ENCODE measurements around the gene TTC23. TPM values are rescaled to one million over a fixed set of nuclear protein-coding genes. Genes with fewer than 3 reads are reported as not detected.

Gene TTC23
- total and polyA plus RNA-seq, 7 experiments from 2014 or later: 0.34 to 4.0 (median 0.92) TPM

- Mint-ChIP-seq H3K9me3 (peaks cover 0 to 5% (median 0%) of the 10 kb centered on the region in 11 donors), H3K27me3 (no peaks in the 10 kb centered on the region), H3K4me1 (peaks cover 9 to 47% (median 19%) of the 10 kb centered on the region in 7 donors), H3K27ac (no peak overlapping the region), H3K36me3 (peaks cover 7 to 29% (median 20%) of the 10 kb centered on the region in 5 donors), H3K4me3 (no peak overlapping the region)
- Histone ChIP-seq H3K27me3 (ENCODE audit: control insufficient read depth in 2 of 2, insufficient read depth in 2 of 2, low read length in 2 of 2) (no peaks in the 10 kb centered on the region), H3K4me1 (ENCODE audit: control insufficient read depth in 2 of 2, insufficient read depth in 2 of 2, low read length in 2 of 2) (no peaks in the 10 kb centered on the region), H3K27ac (ENCODE audit: low read depth, low read length) (no peak overlapping the region), H3K36me3 (ENCODE audit: control insufficient read depth in 2 of 3, insufficient read depth in 3 of 3, low read length in 3 of 3) (no peaks in the 10 kb centered on the region), H3K9me3 (ENCODE audit: control insufficient read depth in 2 of 3, low read length in 3 of 3) (no peaks in the 10 kb centered on the region), H3K4me3 (ENCODE audit: low read length) (no peak overlapping the region)
- ChIA-PET POLR2A (interaction anchor here (0.6 to 1.2 kb wide), 3 partner anchors 30 to 452 kb away, joined by 3 to 5 read pairs (median 3); partner anchors contain the start of gene LRRC28), CTCF (interaction anchor here (0.6 to 2.4 kb wide), 7 partner anchors 10 to 1298 kb away, joined by 3 to 9 read pairs (median 4); no protein-coding TSS in a partner anchor)
- DNase-seq: no peak
- intact Hi-C loops (cut with micrococcal nuclease): loop anchor here in 1 of 2 donors (10.0 kb wide), 1 partner anchor 223 kb away; no protein-coding TSS in a partner anchor
- no peak for ATAC-seq
Measured at GRCh38 chr15:99282121-99282520, 32.7 kb upstream of the TTC23 start.

- H3K27me3 ChIP-seq (ENCODE audit: control insufficient read depth in 2 of 2, insufficient read depth in 2 of 2, low read length in 2 of 2): no peaks in the 10 kb centered on the region
- no peak overlapping the region for H3K27ac ChIP-seq (ENCODE audit: low read depth, low read length)
- ATAC-seq (no peak), DNase-seq (no peak)
- intact Hi-C loops (cut with micrococcal nuclease): loop anchor here in 1 of 2 donors (10.0 kb wide), 1 partner anchor 225 kb away; no protein-coding TSS in a partner anchor
- no peak overlapping the region for H3K4me3 ChIP-seq (ENCODE audit: low read length)
- Mint-ChIP-seq H3K36me3 (peaks cover 7 to 29% (median 16%) of the 10 kb centered on the region in 5 donors), H3K4me3 (peak overlapping the region in 1 of 10 donors; percentile 61), H3K27ac (peak overlapping the region in 2 of 9 donors; percentile 32 to 85), H3K27me3 (no peaks in the 10 kb centered on the region), H3K9me3 (peaks cover 0 to 5% (median 0%) of the 10 kb centered on the region in 11 donors), H3K4me1 (peaks cover 9 to 51% (median 20%) of the 10 kb centered on the region in 7 donors)
- CTCF ChIA-PET: interaction anchor here (1.0 kb wide), 1 partner anchor 424 kb away, joined by 3 read pairs; no protein-coding TSS in a partner anchor
- no peaks in the 10 kb centered on the region for H3K9me3 ChIP-seq (ENCODE audit: control insufficient read depth in 2 of 3, low read length in 3 of 3)
- no peaks in the 10 kb centered on the region for H3K4me1 ChIP-seq (ENCODE audit: control insufficient read depth in 2 of 2, insufficient read depth in 2 of 2, low read length in 2 of 2)
- H3K36me3 ChIP-seq (ENCODE audit: control insufficient read depth in 2 of 3, insufficient read depth in 3 of 3, low read length in 3 of 3): no peaks in the 10 kb centered on the region
- POLR2A ChIA-PET: no interaction called here
Measured at GRCh38 chr15:99279827-99280226, 30.4 kb upstream of the TTC23 start.

- Histone ChIP-seq H3K27ac (ENCODE audit: low read depth, low read length) (no peak overlapping the region), H3K4me1 (ENCODE audit: control insufficient read depth in 2 of 2, insufficient read depth in 2 of 2, low read length in 2 of 2) (no peaks in the 10 kb centered on the region), H3K9me3 (ENCODE audit: control insufficient read depth in 2 of 3, low read length in 3 of 3) (no peaks in the 10 kb centered on the region), H3K36me3 (ENCODE audit: control insufficient read depth in 2 of 3, insufficient read depth in 3 of 3, low read length in 3 of 3) (no peaks in the 10 kb centered on the region), H3K4me3 (ENCODE audit: low read length) (no peak overlapping the region), H3K27me3 (ENCODE audit: control insufficient read depth in 2 of 2, insufficient read depth in 2 of 2, low read length in 2 of 2) (no peaks in the 10 kb centered on the region)
- Mint-ChIP-seq H3K27ac (peak overlapping the region in 1 of 9 donors; percentile 23), H3K9me3 (peaks cover 0 to 5% (median 0%) of the 10 kb centered on the region in 11 donors), H3K27me3 (no peaks in the 10 kb centered on the region), H3K36me3 (peaks cover 7 to 26% (median 15%) of the 10 kb centered on the region in 5 donors), H3K4me1 (peaks cover 9 to 45% (median 20%) of the 10 kb centered on the region in 7 donors), H3K4me3 (peak overlapping the region in 1 of 10 donors; percentile 61)
- DNase-seq: no peak
- ChIA-PET POLR2A (no interaction called here), CTCF (interaction anchor here (1.0 kb wide), 1 partner anchor 425 kb away, joined by 3 read pairs; no protein-coding TSS in a partner anchor)
- intact Hi-C loops (cut with micrococcal nuclease): no loop called here
- ATAC-seq: no peak
Measured at GRCh38 chr15:99279290-99279689, 29.9 kb upstream of the TTC23 start.

GRCh38 chr15:99275525-99276128, 26.2 kb upstream of the TTC23 start:
- no peaks in the 10 kb centered on the region for H3K9me3 ChIP-seq (ENCODE audit: control insufficient read depth in 2 of 3, low read length in 3 of 3)

GRCh38 chr15:99275061-99275460, 25.7 kb upstream of the TTC23 start:
- H3K4me3 Mint-ChIP-seq: no peak overlapping the region
- no peaks in the 10 kb centered on the region for H3K36me3 ChIP-seq (ENCODE audit: control insufficient read depth in 2 of 3, insufficient read depth in 3 of 3, low read length in 3 of 3)
- CTCF ChIA-PET: interaction anchor here (1.3 to 5.3 kb wide), 4 partner anchors 9 to 481 kb away, joined by 3 to 49 read pairs (median 26); no protein-coding TSS in a partner anchor
- H3K27me3 Mint-ChIP-seq: no peaks in the 10 kb centered on the region
- no peaks in the 10 kb centered on the region for H3K27me3 ChIP-seq (ENCODE audit: control insufficient read depth in 2 of 2, insufficient read depth in 2 of 2, low read length in 2 of 2)
- DNase-seq (no peak), ATAC-seq (no peak)
- H3K4me3 ChIP-seq (ENCODE audit: low read length): no peak overlapping the region
- POLR2A ChIA-PET: no interaction called here
- intact Hi-C loops (cut with micrococcal nuclease): no loop called here
- H3K9me3 ChIP-seq (ENCODE audit: control insufficient read depth in 2 of 3, low read length in 3 of 3): no peaks in the 10 kb centered on the region
- H3K36me3 Mint-ChIP-seq: peaks cover 5 to 17% (median 14%) of the 10 kb centered on the region in 5 donors
- no peak overlapping the region for H3K27ac Mint-ChIP-seq
- no peaks in the 10 kb centered on the region for H3K4me1 ChIP-seq (ENCODE audit: control insufficient read depth in 2 of 2, insufficient read depth in 2 of 2, low read length in 2 of 2)
- H3K4me1 Mint-ChIP-seq: peaks cover 6 to 30% (median 14%) of the 10 kb centered on the region in 7 donors
- H3K9me3 Mint-ChIP-seq: peaks cover 0 to 5% (median 0%) of the 10 kb centered on the region in 11 donors
- no peak overlapping the region for H3K27ac ChIP-seq (ENCODE audit: low read depth, low read length)

More at GRCh38 chr15:99275525-99276128, 26.2 kb upstream of the TTC23 start:
- Histone ChIP-seq H3K27ac (ENCODE audit: low read depth, low read length) (no peak overlapping the region), H3K36me3 (ENCODE audit: control insufficient read depth in 2 of 3, insufficient read depth in 3 of 3, low read length in 3 of 3) (no peaks in the 10 kb centered on the region), H3K4me3 (ENCODE audit: low read length) (no peak overlapping the region), H3K4me1 (ENCODE audit: control insufficient read depth in 2 of 2, insufficient read depth in 2 of 2, low read length in 2 of 2) (no peaks in the 10 kb centered on the region), H3K27me3 (ENCODE audit: control insufficient read depth in 2 of 2, insufficient read depth in 2 of 2, low read length in 2 of 2) (no peaks in the 10 kb centered on the region)
- ATAC-seq: no peak
- H3K36me3 Mint-ChIP-seq: peaks cover 7 to 20% (median 15%) of the 10 kb centered on the region in 5 donors
- no peak for DNase-seq
- H3K9me3 Mint-ChIP-seq: peaks cover 0 to 5% (median 0%) of the 10 kb centered on the region in 11 donors
- ChIA-PET CTCF (interaction anchor here (0.7 to 5.3 kb wide), 3 partner anchors 25 to 429 kb away, joined by 3 to 43 read pairs (median 5); no protein-coding TSS in a partner anchor), POLR2A (interaction anchor here (1.2 kb wide), 1 partner anchor 456 kb away, joined by 4 read pairs; no protein-coding TSS in a partner anchor)
- intact Hi-C loops (cut with micrococcal nuclease): no loop called here
- H3K27me3 Mint-ChIP-seq: no peaks in the 10 kb centered on the region
- H3K27ac Mint-ChIP-seq: peak overlapping the region in 1 of 9 donors; percentile 59
- no peak overlapping the region for H3K4me3 Mint-ChIP-seq
- H3K4me1 Mint-ChIP-seq: peaks cover 7 to 35% (median 19%) of the 10 kb centered on the region in 7 donors

- Mint-ChIP-seq H3K9me3 (peaks cover 0 to under 1% (median 0%) of the 10 kb centered on the region in 11 donors), H3K27ac (no peak overlapping the region), H3K4me3 (no peak overlapping the region), H3K27me3 (no peaks in the 10 kb centered on the region), H3K36me3 (peaks cover 0 to 4% (median 1%) of the 10 kb centered on the region in 5 donors), H3K4me1 (peaks cover 0 to 17% (median 5%) of the 10 kb centered on the region in 7 donors)
- Histone ChIP-seq H3K9me3 (ENCODE audit: control insufficient read depth in 2 of 3, low read length in 3 of 3) (no peaks in the 10 kb centered on the region), H3K27me3 (ENCODE audit: control insufficient read depth in 2 of 2, insufficient read depth in 2 of 2, low read length in 2 of 2) (no peaks in the 10 kb centered on the region), H3K27ac (ENCODE audit: low read depth, low read length) (no peak overlapping the region), H3K36me3 (ENCODE audit: control insufficient read depth in 2 of 3, insufficient read depth in 3 of 3, low read length in 3 of 3) (no peaks in the 10 kb centered on the region), H3K4me3 (ENCODE audit: low read length) (no peak overlapping the region), H3K4me1 (ENCODE audit: control insufficient read depth in 2 of 2, insufficient read depth in 2 of 2, low read length in 2 of 2) (no peaks in the 10 kb centered on the region)
- ChIA-PET CTCF (interaction anchor here (0.6 to 5.3 kb wide), 8 partner anchors 11 to 494 kb away, joined by 3 to 49 read pairs (median 4); partner anchors contain the start of genes LRRC28 and LYSMD4), POLR2A (interaction anchor here (1.2 kb wide), 1 partner anchor 457 kb away, joined by 3 read pairs; no protein-coding TSS in a partner anchor)
- ATAC-seq: no peak
- no peak for DNase-seq
- intact Hi-C loops (cut with micrococcal nuclease): loop anchor here (1.0 to 5.0 kb wide), 9 partner anchors 22 to 1734 kb away; partner anchors contain the start of genes LRRC28 (in 1 of the 2) and MEF2A (in 1 of the 2)
Measured at GRCh38 chr15:99273801-99274200, 24.4 kb upstream of the TTC23 start.

Data from naive thymus-derived CD4-positive, alpha-beta T cell (primary cell).